Measurements from ENCODE around the gene CCDC136.

CCDC136 gene

DNA sequence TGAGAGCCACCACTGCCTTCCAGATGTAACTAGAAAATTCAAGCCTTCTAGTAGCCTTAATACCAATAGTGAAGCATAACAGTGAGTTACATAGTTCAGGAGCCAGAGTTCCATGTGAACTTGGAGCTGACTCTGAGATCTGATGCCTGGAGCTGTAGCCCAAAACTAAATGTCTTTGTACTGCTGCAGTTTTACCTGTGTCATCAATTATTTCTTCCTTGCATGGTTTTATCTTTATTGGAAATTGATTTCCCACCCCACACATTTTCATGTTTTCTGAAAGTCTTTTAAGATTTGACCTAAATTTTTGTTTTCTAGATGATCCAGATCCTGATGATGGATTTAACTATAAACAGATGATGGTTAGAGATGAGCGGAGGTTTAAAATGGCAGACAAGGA, 33.2 kb upstream of the CCDC136 start:
- Histone ChIP-seq H3K36me3 (ENCODE audit: control insufficient read depth, insufficient read depth, low read length) (peaks cover 16% of the 10 kb centered on the region), H3K4me1 (ENCODE audit: control insufficient read depth, insufficient read depth, low read length) (no peaks in the 10 kb centered on the region), H3K4me3 (ENCODE audit: low read depth, low read length) (no peak overlapping the region), H3K27me3 (ENCODE audit: control insufficient read depth, insufficient read depth, low read length) (no peaks in the 10 kb centered on the region), H3K9ac (ENCODE audit: low read depth, low read length) (no peak overlapping the region), H3K9me3 (ENCODE audit: control insufficient read depth, insufficient read depth, low read length) (no peaks in the 10 kb centered on the region)

DNA sequence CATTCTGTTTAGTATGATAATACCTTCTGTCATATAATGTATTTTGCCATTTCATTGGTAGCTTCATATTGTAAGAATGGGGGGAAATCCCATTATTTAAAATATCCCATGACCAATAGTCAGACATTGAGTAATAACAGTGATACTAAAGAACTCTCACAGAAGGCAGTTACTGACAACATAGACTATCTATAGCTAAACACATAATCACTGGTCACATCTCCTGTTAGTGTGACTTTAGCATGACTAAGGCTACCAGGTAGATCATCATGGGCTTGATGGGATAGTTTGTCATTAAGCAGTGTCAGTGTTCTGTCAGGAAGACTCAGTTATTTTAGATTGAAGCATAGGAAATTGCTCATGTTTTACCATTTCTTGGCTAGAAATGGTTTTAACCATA, 32.5 kb upstream of the CCDC136 start:
- Histone ChIP-seq H3K9me3 (ENCODE audit: control insufficient read depth, insufficient read depth, low read length) (no peaks in the 10 kb centered on the region), H3K9ac (ENCODE audit: low read depth, low read length) (no peak overlapping the region), H3K27me3 (ENCODE audit: control insufficient read depth, insufficient read depth, low read length) (no peaks in the 10 kb centered on the region), H3K36me3 (ENCODE audit: control insufficient read depth, insufficient read depth, low read length) (peaks cover 21% of the 10 kb centered on the region), H3K4me3 (ENCODE audit: low read depth, low read length) (no peak overlapping the region), H3K4me1 (ENCODE audit: control insufficient read depth, insufficient read depth, low read length) (no peaks in the 10 kb centered on the region)

DNA sequence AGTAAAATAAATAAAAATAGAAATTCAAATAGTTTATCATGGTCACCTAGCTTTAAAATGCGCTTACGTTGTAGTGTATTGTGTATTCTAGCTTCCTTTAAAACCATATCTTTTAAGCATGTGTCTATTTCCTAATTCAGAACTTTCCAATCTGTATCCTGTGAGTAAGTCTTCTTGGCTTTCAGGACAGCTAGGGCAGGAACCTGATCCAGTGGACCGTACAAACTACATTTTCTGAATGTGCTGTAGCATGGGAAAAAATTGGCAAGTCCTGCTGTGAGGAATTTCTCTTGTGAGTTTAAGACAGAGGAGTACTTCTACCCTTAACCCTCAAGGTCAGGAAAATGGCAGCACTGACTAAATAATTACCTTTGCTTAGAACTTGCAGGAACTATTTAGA, 28.2 kb upstream of the CCDC136 start:
- Histone ChIP-seq H3K27me3 (ENCODE audit: control insufficient read depth, insufficient read depth, low read length) (no peaks in the 10 kb centered on the region), H3K4me3 (ENCODE audit: low read depth, low read length) (no peak overlapping the region), H3K4me1 (ENCODE audit: control insufficient read depth, insufficient read depth, low read length) (no peaks in the 10 kb centered on the region), H3K36me3 (ENCODE audit: control insufficient read depth, insufficient read depth, low read length) (peaks cover 34% of the 10 kb centered on the region), H3K9me3 (ENCODE audit: control insufficient read depth, insufficient read depth, low read length) (no peaks in the 10 kb centered on the region), H3K9ac (ENCODE audit: low read depth, low read length) (no peak overlapping the region)

DNA sequence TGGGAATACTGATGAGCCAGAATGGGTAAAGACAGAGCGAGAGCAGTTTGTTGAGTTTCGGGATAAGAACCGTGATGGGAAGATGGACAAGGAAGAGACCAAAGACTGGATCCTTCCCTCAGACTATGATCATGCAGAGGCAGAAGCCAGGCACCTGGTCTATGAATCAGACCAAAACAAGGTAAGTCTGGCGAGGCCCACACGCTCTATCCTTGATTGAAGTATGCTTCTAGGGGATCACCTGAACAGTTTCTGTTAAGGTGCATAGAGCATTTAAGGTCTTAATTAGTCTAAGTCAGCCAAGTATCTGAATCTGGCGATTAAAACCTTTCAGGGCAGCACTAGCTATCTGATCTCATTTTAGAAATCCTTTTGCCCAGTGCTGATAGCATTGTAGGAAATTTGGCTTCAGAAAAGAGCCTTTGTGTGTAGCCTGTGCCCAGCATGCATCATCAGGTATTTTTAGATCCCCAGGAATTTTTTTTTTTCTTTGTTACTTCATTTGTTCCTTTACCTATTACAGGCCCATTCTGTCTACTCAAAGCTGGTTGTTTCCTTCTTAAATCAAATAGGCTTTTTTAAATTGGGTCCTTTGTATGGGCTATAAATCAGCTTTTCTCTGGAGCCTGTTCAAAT, 24.2 kb upstream of the CCDC136 start:
- H3K9me3 ChIP-seq (ENCODE audit: control insufficient read depth, insufficient read depth, low read length) = no peaks in the 10 kb centered on the region
- no peak overlapping the region for H3K4me3 ChIP-seq (ENCODE audit: low read depth, low read length)
- H3K27me3 ChIP-seq (ENCODE audit: control insufficient read depth, insufficient read depth, low read length) = no peaks in the 10 kb centered on the region
- H3K9ac ChIP-seq (ENCODE audit: low read depth, low read length) = no peak overlapping the region
- no peaks in the 10 kb centered on the region for H3K4me1 ChIP-seq (ENCODE audit: control insufficient read depth, insufficient read depth, low read length)
- peaks cover 33% of the 10 kb centered on the region for H3K36me3 ChIP-seq (ENCODE audit: control insufficient read depth, insufficient read depth, low read length)

DNA sequence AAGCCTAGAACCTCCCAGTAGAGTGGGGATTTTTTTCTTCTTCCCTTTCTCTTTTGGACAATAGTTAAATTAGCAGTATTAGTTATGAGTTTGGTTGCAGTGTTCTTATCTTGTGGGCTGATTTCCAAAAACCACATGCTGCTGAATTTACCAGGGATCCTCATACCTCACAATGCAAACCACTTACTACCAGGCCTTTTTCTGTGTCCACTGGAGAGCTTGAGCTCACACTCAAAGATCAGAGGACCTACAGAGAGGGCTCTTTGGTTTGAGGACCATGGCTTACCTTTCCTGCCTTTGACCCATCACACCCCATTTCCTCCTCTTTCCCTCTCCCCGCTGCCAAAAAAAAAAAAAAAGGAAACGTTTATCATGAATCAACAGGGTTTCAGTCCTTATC, 21.5 kb upstream of the CCDC136 start:
- Histone ChIP-seq H3K4me3 (ENCODE audit: low read depth, low read length) (no peak overlapping the region), H3K4me1 (ENCODE audit: control insufficient read depth, insufficient read depth, low read length) (no peaks in the 10 kb centered on the region), H3K27me3 (ENCODE audit: control insufficient read depth, insufficient read depth, low read length) (no peaks in the 10 kb centered on the region), H3K9me3 (ENCODE audit: control insufficient read depth, insufficient read depth, low read length) (no peaks in the 10 kb centered on the region), H3K9ac (ENCODE audit: low read depth, low read length) (no peak overlapping the region), H3K36me3 (ENCODE audit: control insufficient read depth, insufficient read depth, low read length) (peaks cover 23% of the 10 kb centered on the region)

DNA sequence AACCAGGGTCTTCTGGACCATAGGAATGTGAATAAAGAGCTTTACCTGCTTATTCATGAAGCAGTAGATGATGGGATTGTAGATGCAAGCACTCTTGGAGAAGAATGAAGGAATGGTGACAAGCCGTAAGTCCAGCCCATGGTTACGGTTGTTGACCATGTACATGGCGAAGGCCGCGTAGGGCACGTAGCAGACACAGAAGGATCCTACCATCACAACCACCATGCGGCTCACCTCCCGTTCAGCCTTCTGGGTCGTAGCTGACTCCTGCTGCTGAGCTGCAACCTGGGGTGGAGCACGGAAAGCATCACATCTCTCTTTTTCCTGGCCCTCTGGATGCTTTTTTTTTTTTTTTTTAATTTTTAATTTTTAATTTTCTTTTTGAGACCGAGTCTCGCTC, 18.2 kb upstream of the CCDC136 start:
- H3K4me3 ChIP-seq (ENCODE audit: low read depth, low read length) = no peak overlapping the region
- H3K9ac ChIP-seq (ENCODE audit: low read depth, low read length) = no peak overlapping the region
- peaks cover 3% of the 10 kb centered on the region for H3K9me3 ChIP-seq (ENCODE audit: control insufficient read depth, insufficient read depth, low read length)
- no peaks in the 10 kb centered on the region for H3K27me3 ChIP-seq (ENCODE audit: control insufficient read depth, insufficient read depth, low read length)
- peaks cover 11% of the 10 kb centered on the region for H3K36me3 ChIP-seq (ENCODE audit: control insufficient read depth, insufficient read depth, low read length)
- H3K4me1 ChIP-seq (ENCODE audit: control insufficient read depth, insufficient read depth, low read length) = no peaks in the 10 kb centered on the region

DNA sequence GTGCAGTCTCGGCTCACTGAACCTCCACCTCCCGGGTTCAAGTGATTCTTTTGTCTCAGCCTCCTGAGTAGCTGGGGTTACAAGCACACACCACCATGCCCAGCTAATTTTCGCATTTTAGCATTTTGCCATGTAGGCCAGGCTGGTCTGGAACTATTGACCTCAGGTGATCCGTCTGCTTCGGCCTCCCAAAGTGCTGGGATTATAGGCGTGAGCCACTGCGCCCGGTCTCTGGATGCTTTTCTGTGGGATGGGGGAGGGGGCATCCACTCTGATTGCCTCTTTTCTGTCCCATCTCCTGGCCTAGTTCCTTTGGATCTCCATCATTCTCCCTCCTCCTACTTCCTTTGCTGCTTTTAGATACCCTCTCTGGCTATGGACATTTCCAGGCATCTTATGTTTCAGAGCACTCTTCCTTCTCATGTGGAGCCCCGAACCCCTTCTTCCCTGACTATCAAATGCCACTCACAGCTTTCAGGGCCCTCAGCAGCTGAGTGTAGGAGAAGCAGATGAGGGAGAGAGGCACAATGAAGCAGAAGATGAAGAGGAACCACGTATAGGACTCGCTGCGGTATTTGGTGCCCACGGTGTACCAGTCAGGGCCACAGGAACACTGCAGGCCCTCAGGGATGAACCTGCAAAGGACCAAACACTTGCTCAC, 17.6 kb upstream of the CCDC136 start:
- Histone ChIP-seq H3K36me3 (ENCODE audit: control insufficient read depth, insufficient read depth, low read length) (peaks cover 7% of the 10 kb centered on the region), H3K4me3 (ENCODE audit: low read depth, low read length) (no peak overlapping the region), H3K4me1 (ENCODE audit: control insufficient read depth, insufficient read depth, low read length) (no peaks in the 10 kb centered on the region), H3K9ac (ENCODE audit: low read depth, low read length) (no peak overlapping the region), H3K9me3 (ENCODE audit: control insufficient read depth, insufficient read depth, low read length) (peaks cover 3% of the 10 kb centered on the region), H3K27me3 (ENCODE audit: control insufficient read depth, insufficient read depth, low read length) (no peaks in the 10 kb centered on the region)

DNA sequence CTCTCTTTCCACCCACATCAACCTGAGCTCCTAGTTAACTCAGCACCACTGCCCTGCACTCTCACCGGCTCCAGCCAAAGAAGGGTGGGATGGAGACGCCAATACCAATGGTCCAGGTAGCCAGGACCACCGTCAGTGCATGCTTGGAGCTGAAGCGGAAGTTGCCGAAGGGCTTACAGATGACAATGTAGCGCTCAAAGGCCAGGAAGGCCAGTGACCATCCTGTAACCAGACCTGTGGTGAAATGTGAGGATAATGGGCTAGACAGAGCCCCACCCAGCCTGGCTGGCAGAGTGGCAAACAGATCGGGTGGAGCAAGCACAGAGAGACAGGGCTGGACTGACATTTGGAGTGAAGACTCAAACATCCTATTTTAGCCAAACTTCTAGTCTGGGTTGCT, 16.8 kb upstream of the CCDC136 start:
- Histone ChIP-seq H3K36me3 (ENCODE audit: control insufficient read depth, insufficient read depth, low read length) (peaks cover under 1% of the 10 kb centered on the region), H3K27me3 (ENCODE audit: control insufficient read depth, insufficient read depth, low read length) (no peaks in the 10 kb centered on the region), H3K4me1 (ENCODE audit: control insufficient read depth, insufficient read depth, low read length) (no peaks in the 10 kb centered on the region), H3K9ac (ENCODE audit: low read depth, low read length) (no peak overlapping the region), H3K9me3 (ENCODE audit: control insufficient read depth, insufficient read depth, low read length) (peaks cover 3% of the 10 kb centered on the region), H3K4me3 (ENCODE audit: low read depth, low read length) (no peak overlapping the region)

DNA sequence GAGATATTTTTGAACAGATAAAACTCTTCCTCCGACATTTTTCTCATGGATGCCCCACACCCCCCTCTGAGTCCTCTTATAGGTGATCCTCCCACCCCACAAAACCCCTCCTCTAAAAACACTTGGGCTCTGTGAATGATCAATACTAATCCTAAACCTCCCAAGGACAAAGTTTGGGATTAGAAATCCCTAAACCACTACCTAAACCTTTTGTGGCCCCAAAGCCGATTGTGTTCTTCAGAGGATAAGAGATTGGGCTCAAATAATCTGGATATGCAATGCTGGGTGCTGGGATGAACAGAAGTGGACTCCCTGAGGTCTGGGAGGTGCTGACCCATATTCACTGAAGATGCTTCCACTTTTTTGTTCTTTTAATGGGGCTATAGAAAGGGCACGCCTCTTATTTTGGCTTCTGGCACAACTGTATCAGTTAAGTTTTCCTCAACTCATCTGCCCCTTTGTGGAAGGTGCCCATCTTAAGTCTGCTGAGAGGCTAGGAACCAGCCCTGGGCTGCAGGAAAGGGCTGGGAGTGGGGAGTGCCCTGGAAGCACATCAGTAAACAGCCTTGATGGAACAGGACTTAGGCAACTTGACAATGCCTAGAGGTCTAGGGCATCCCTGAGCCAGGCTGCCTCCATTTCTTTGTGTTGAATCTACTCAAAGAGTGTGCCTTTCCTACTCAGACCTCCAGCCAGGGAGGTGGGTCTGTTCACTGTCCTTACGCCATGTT, 15.9 kb upstream of the CCDC136 start, which contains the start of gene OPN1SW:
TSS of gene OPN1SW (minus strand) at position 51 of the 731 bp plus-strand sequence. CDS start at position 38, 13 bp downstream.
- H3K4me3 ChIP-seq (ENCODE audit: low read depth, low read length) = no peak within 1 kb of the TSS
- peaks cover 3% of the 10 kb centered on the region for H3K9me3 ChIP-seq (ENCODE audit: control insufficient read depth, insufficient read depth, low read length)
- H3K27me3 ChIP-seq (ENCODE audit: control insufficient read depth, insufficient read depth, low read length) = no peaks in the 10 kb centered on the region
- H3K4me1 ChIP-seq (ENCODE audit: control insufficient read depth, insufficient read depth, low read length) = no peaks in the 10 kb centered on the region
- H3K36me3 ChIP-seq (ENCODE audit: control insufficient read depth, insufficient read depth, low read length) = no peaks in the 10 kb centered on the region
- no peak within 1 kb of the TSS for H3K9ac ChIP-seq (ENCODE audit: low read depth, low read length)

DNA sequence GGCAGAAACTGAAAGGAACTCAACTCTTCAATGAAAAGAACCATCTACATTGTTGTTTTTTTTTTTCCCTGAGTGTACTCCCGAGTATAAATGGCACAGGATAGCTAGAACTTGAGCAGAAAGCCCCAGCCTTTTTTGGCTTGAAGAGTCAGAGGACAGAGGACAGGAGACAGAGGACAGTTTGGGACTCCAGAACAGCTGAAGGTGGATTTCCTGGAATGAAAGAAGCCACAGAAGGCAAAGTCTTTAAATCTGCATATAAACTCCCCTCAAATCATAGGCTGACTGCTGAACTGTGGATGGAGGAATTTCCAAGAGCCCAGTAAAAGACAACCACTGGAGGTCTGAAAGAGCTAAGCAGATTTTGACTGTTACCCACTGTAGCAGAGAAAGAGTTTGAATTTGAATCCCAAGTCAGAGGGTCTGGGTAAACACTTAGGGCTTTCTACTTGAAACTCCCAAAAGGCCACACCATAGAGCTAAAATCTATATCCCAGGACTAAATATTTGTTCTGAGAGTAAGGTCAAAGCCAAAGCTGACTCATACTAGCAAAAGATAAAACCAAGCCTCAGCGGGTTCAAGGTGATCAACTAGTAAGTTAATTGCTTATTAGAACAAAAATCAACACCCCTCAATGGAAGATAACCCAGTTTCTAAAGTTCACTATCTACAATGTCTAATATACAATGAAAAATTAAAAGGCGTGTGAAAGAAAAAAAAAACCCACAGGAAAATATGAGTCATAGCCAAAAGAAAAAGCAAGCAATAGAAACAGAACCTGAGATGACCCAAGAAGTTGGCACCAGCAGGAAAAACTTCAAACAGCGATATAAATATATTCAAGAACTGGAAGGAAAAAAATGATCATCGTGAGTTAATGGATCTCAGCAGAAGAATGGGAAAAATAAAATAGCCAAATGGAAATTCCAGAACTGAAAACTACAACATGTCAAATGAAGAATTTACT, 14.3 kb upstream of the CCDC136 start:
- Histone ChIP-seq H3K36me3 (ENCODE audit: control insufficient read depth, insufficient read depth, low read length) (no peaks in the 10 kb centered on the region), H3K4me3 (ENCODE audit: low read depth, low read length) (no peak overlapping the region), H3K9ac (ENCODE audit: low read depth, low read length) (no peak overlapping the region), H3K9me3 (ENCODE audit: control insufficient read depth, insufficient read depth, low read length) (peaks cover 3% of the 10 kb centered on the region), H3K4me1 (ENCODE audit: control insufficient read depth, insufficient read depth, low read length) (peaks cover 1% of the 10 kb centered on the region), H3K27me3 (ENCODE audit: control insufficient read depth, insufficient read depth, low read length) (no peaks in the 10 kb centered on the region)

DNA sequence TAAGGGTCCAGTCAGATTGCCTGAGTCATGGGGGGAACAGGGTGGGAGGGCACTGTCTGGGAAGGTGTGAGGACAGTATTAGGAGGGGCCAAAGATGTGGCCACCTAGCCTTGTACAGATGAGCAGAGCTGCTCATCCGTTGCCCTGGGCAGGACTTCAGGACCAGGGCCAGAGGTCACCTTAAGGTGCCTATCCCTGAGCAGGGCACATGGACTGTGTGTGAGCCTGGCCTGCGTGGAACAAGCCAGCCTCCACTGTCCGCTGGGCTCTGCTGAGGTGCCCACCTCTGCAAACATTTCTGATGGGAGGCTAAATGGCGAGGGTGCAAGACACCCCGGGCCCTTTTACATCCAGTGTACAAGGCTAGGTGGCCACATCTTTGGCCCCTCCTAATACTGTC, 12.8 kb upstream of the CCDC136 start:
- Histone ChIP-seq H3K27me3 (ENCODE audit: control insufficient read depth, insufficient read depth, low read length) (no peaks in the 10 kb centered on the region), H3K9me3 (ENCODE audit: control insufficient read depth, insufficient read depth, low read length) (peaks cover 3% of the 10 kb centered on the region), H3K4me1 (ENCODE audit: control insufficient read depth, insufficient read depth, low read length) (peaks cover 9% of the 10 kb centered on the region), H3K36me3 (ENCODE audit: control insufficient read depth, insufficient read depth, low read length) (no peaks in the 10 kb centered on the region), H3K4me3 (ENCODE audit: low read depth, low read length) (no peak overlapping the region), H3K9ac (ENCODE audit: low read depth, low read length) (no peak overlapping the region)

Measured in iPS-15b (cell line).